PC-3 (cell line): ENCODE measurements around the gene DSN1. TPM values are rescaled to one million over a fixed set of nuclear protein-coding genes. Genes with fewer than 3 reads are reported as not detected.

Experiments used
- ATAC-seq: fragments of 200-7000 bp; cut with Tn5 transposase; 2 replicates; pipeline ENCODE4 v1.9.1; 2020; ENCODE audit warnings: mild to moderate bottlenecking, moderate library complexity
- BruUV-seq: library from RNA; stranded (reverse); fragments of 400-500 nt; replicated peaks from 2 replicates; lab custom pipeline; 2021; lab: Mats Ljungman, UMichigan
- CTCF ChIA-PET: fragments of 300-600 bp; sonication (Branson Sonifier 250); formaldehyde crosslinking; loops from one replicate; lab custom pipeline; 2022; ENCODE audit warnings: antibody characterized with exemption; lab: Charles Lee
- POLR2A ChIA-PET: fragments of 300-600 bp; sonication (Branson Sonifier 250); formaldehyde crosslinking; loops from one replicate; lab custom pipeline; 2022; ENCODE audit warnings: antibody characterized with exemption; ENCODE audit not compliant: unreplicated experiment; lab: Charles Lee
- DNase-seq: peaks from one replicate; pipeline ENCODE4 v3.0.0-alpha.2; 2015
- H2AFZ ChIP-seq: fragments of 300-600 bp; sonication (generic); 2 replicates; pipeline ENCODE4 v1.6.0; 2016; ENCODE audit warnings: antibody characterized with exemption, low read length
- H3F3A ChIP-seq: fragments of 300-600 bp; sonication (generic); one replicate; pipeline ENCODE4 v1.6.0; 2017; ENCODE audit warnings: antibody characterized with exemption, low read length, control low read depth, mild to moderate bottlenecking; ENCODE audit not compliant: unreplicated experiment
- H3K27ac ChIP-seq: fragments of 300-600 bp; sonication (generic); 2 replicates; pipeline ENCODE4 v1.5.1; 2016; ENCODE audit warnings: mild to moderate bottlenecking, low read length
- H3K27me3 ChIP-seq: fragments of 300-600 bp; sonication (generic); 2 replicates; pipeline ENCODE4 v1.6.1; 2016; ENCODE audit warnings: low read length, mixed read lengths
- H3K36me3 ChIP-seq: fragments of 300-600 bp; sonication (generic); 2 replicates; pipeline ENCODE4 v1.6.1; 2016; ENCODE audit warnings: low read depth, mixed run types, low read length, mixed read lengths
- H3K4me1 ChIP-seq: fragments of 300-600 bp; sonication (generic); 2 replicates; pipeline ENCODE4 v1.5.1; 2016; ENCODE audit warnings: low read length; ENCODE audit not compliant: insufficient read depth
- H3K4me2 ChIP-seq: fragments of 300-600 bp; sonication (generic); 2 replicates; pipeline ENCODE4 v1.6.0; 2016; ENCODE audit warnings: low read length
- H3K4me3 ChIP-seq: fragments of 300-600 bp; sonication (generic); 2 replicates; pipeline ENCODE4 v1.5.1; 2016; ENCODE audit warnings: mild to moderate bottlenecking, low read length, mixed read lengths
- H3K79me2 ChIP-seq: fragments of 300-600 bp; sonication (generic); 2 replicates; pipeline ENCODE4 v1.6.1; 2017; ENCODE audit warnings: low read length, mixed read lengths
- H3K9ac ChIP-seq: fragments of 300-600 bp; sonication (generic); 2 replicates; pipeline ENCODE4 v1.6.0; 2016; ENCODE audit warnings: mild to moderate bottlenecking, low read length
- H3K9me2 ChIP-seq: fragments of 300-600 bp; sonication (generic); replicated peaks from 2 replicates; pipeline ENCODE4 v1.6.1; 2016; ENCODE audit warnings: mixed run types, low read length, mixed read lengths
- H3K9me3 ChIP-seq: fragments of 300-600 bp; sonication (generic); 2 replicates; pipeline ENCODE4 v1.6.1; 2016; ENCODE audit warnings: low read length, mixed read lengths
- H4K20me1 ChIP-seq: fragments of 300-600 bp; sonication (generic); 2 replicates; pipeline ENCODE4 v1.6.1; 2016; ENCODE audit warnings: low read length, mixed read lengths
- CTCF ChIP-seq: fragments of 300-600 bp; sonication (generic); conservative IDR thresholded peaks from 2 replicates; pipeline ENCODE4 v1.5.1; 2017; ENCODE audit warnings: antibody characterized with exemption, low read depth, mild to moderate bottlenecking, low read length
- EZH2 ChIP-seq: fragments of 300-600 bp; sonication (generic); IDR thresholded peaks from one replicate; pipeline ENCODE4 v1.6.1; 2017; ENCODE audit warnings: antibody characterized with exemption, mild to moderate bottlenecking, low read length; ENCODE audit not compliant: unreplicated experiment
- EZH2phosphoT487 ChIP-seq: fragments of 300-600 bp; sonication (generic); IDR thresholded peaks from 2 replicates; pipeline ENCODE4 v1.6.1; 2018; ENCODE audit warnings: mild to moderate bottlenecking, antibody characterized with exemption, low read length, borderline replicate concordance
- intact Hi-C: fragments of 100-400 bp; cut with micrococcal nuclease; formaldehyde crosslinking; loops from 2 replicates; pipeline ENCODE4 v1.9.0; 2023
- total RNA-seq: library from RNA; depleted of rRNA; stranded (reverse); fragments of >200 nt; gene quantifications from 2 replicates; pipeline ENCODE4 v1.2.3, GENCODE V29; 2014

Gene DSN1
- total RNA-seq, 1 experiment from 2014 or later = 39.8 TPM

GRCh38 chr20:36794116-36794474, 20.5 kb upstream of the DSN1 start:
- Histone ChIP-seq H3K4me1 (no peaks in the 10 kb centered on the region), H3K9me3 (no peaks in the 10 kb centered on the region), H3K27me3 (no peaks in the 10 kb centered on the region), H3K36me3 (peaks cover 43% of the 10 kb centered on the region; the same call in 1 of the 2 replicates), H3K4me2 (no peak overlapping the region), H3F3A (no peaks in the 10 kb centered on the region), H3K79me2 (no peaks in the 10 kb centered on the region), H3K4me3 (no peak overlapping the region), H3K9ac (no peak overlapping the region), H2AFZ (no peak overlapping the region), H3K9me2 (no peaks in the 10 kb centered on the region), H4K20me1 (no peaks in the 10 kb centered on the region), H3K27ac (no peak overlapping the region)
- POLR2A ChIA-PET = no interaction called here
- ATAC-seq = no peak
- CTCF ChIA-PET = no interaction called here
- BruUV-seq = no TSS peak
- intact Hi-C loops = no loop called here
- no peak for DNase-seq
- TF ChIP-seq CTCF (no peak), EZH2phosphoT487 (no peak), EZH2 (no peak)

- H2AFZ ChIP-seq = no peak overlapping the region
- TF ChIP-seq CTCF (no peak), EZH2phosphoT487 (no peak), EZH2 (no peak)
- H3K27ac ChIP-seq = no peak overlapping the region
- intact Hi-C loops = no loop called here
- BruUV-seq = no TSS peak
- no peaks in the 10 kb centered on the region for H3K27me3 ChIP-seq
- H3K4me3 ChIP-seq = no peak overlapping the region
- ChIA-PET CTCF (interaction anchor here (1.3 kb wide), 1 partner anchor 15 kb away, joined by 6 read pairs; no protein-coding TSS in a partner anchor), POLR2A (no interaction called here)
- ATAC-seq = no peak
- no peak overlapping the region for H3K4me2 ChIP-seq
- no peaks in the 10 kb centered on the region for H3K79me2 ChIP-seq
- no peaks in the 10 kb centered on the region for H3F3A ChIP-seq
- H4K20me1 ChIP-seq = no peaks in the 10 kb centered on the region
- no peaks in the 10 kb centered on the region for H3K9me3 ChIP-seq
- H3K4me1 ChIP-seq = no peaks in the 10 kb centered on the region
- no peak for DNase-seq
- no peak overlapping the region for H3K9ac ChIP-seq
- no peaks in the 10 kb centered on the region for H3K9me2 ChIP-seq
- peaks cover 38% of the 10 kb centered on the region; the same call in 1 of the 2 replicates for H3K36me3 ChIP-seq
These were observed 19.9 kb upstream of the DSN1 start for GRCh38 chr20:36793294-36794115.

GRCh38 chr20:36792422-36792821, 18.9 kb upstream of the DSN1 start:
- no peaks in the 10 kb centered on the region for H3F3A ChIP-seq
- ChIA-PET POLR2A (interaction anchor here (0.6 kb wide), 1 partner anchor 127 kb away, joined by 5 read pairs; no protein-coding TSS in a partner anchor), CTCF (interaction anchor here (0.6 to 1.3 kb wide), 7 partner anchors 16 to 180 kb away, joined by 3 to 6 read pairs (median 4); a partner anchor contains a TSS)
- BruUV-seq = no TSS peak
- H3K4me3 ChIP-seq = no peak overlapping the region
- ATAC-seq = peak; percentile 95
- H3K79me2 ChIP-seq = no peaks in the 10 kb centered on the region
- H3K4me2 ChIP-seq = no peak overlapping the region
- peak; percentile 74 for DNase-seq
- intact Hi-C loops = no loop called here
- no peak for TF ChIP-seq EZH2phosphoT487
- peak; percentile 53 for TF ChIP-seq CTCF
- TF ChIP-seq EZH2 = no peak
- H3K27me3 ChIP-seq = no peaks in the 10 kb centered on the region
- no peak overlapping the region for H2AFZ ChIP-seq
- no peaks in the 10 kb centered on the region for H3K9me2 ChIP-seq
- no peak overlapping the region for H3K9ac ChIP-seq
- no peak overlapping the region for H3K27ac ChIP-seq
- H3K4me1 ChIP-seq = no peaks in the 10 kb centered on the region
- peaks cover 31% of the 10 kb centered on the region; the same call in 1 of the 2 replicates for H3K36me3 ChIP-seq
- H3K9me3 ChIP-seq = no peaks in the 10 kb centered on the region
- no peaks in the 10 kb centered on the region for H4K20me1 ChIP-seq
